Astrocyte (in vitro differentiated cells and primary cell): Measurements from ENCODE around the gene LGR6. TPM values are rescaled to one million over a fixed set of nuclear protein-coding genes. Genes with fewer than 3 reads are reported as not detected.
"Not testable (repeated sequence)": the region's sequence is repeated elsewhere in the genome, so short reads cannot be mapped to it uniquely, and the experiment has no call there.

Experiments used
- DNase-seq: peaks from one replicate; pipeline ENCODE4 v3.0.0-alpha.2; 2010; ENCODE audit warnings: low read depth
- FAIRE-seq: peaks from 2 replicates; lab custom pipeline; 2011; peaks lifted over from hg19 to GRCh38; lab: Jason Lieb, UNC
- H2AFZ ChIP-seq: 2 replicates; pipeline ENCODE4 v1.6.0; 2012; ENCODE audit warnings: low read depth, low read length, inconsistent platforms
- H3K27ac ChIP-seq: 2 replicates; pipeline ENCODE4 v1.5.1; 2011; ENCODE audit warnings: low read depth, low read length, inconsistent platforms
- H3K27me3 ChIP-seq: 2 replicates; pipeline ENCODE4 v1.6.0; 2011; ENCODE audit warnings: low read length, inconsistent platforms; ENCODE audit not compliant: insufficient read depth
- H3K36me3 ChIP-seq: 2 replicates; pipeline ENCODE4 v1.5.1; 2011; ENCODE audit warnings: low read length, inconsistent platforms; ENCODE audit not compliant: insufficient read depth
- H3K4me1 ChIP-seq: 2 replicates; pipeline ENCODE4 v1.5.1; 2011; ENCODE audit warnings: low read length, inconsistent platforms; ENCODE audit not compliant: insufficient read depth
- H3K4me2 ChIP-seq: 2 replicates; pipeline ENCODE4 v1.6.0; 2012; ENCODE audit warnings: low read length, inconsistent platforms
- H3K4me3 ChIP-seq: 2 replicates; pipeline ENCODE4 v1.5.1; 2011; ENCODE audit warnings: low read depth, mild to moderate bottlenecking, low read length, inconsistent platforms; ENCODE audit not compliant: insufficient read depth
- H3K79me2 ChIP-seq: 2 replicates; pipeline ENCODE4 v1.6.0; 2012; ENCODE audit warnings: mild to moderate bottlenecking, low read length, inconsistent platforms; ENCODE audit not compliant: insufficient read depth
- H3K9ac ChIP-seq: 2 replicates; pipeline ENCODE4 v1.6.0; 2012; ENCODE audit warnings: mild to moderate bottlenecking, low read length, inconsistent platforms
- H3K9me3 ChIP-seq: 2 replicates; pipeline ENCODE4 v1.5.1; 2012; ENCODE audit warnings: low read depth, mild to moderate bottlenecking, low read length, inconsistent platforms; ENCODE audit not compliant: insufficient read depth
- H4K20me1 ChIP-seq: 2 replicates; pipeline ENCODE4 v1.6.0; 2012; ENCODE audit warnings: low read length, inconsistent platforms; ENCODE audit not compliant: insufficient read depth
- H3K27ac Mint-ChIP-seq: one replicate; pipeline ENCODE4 v1.8.0; 2021; ENCODE audit warnings: mild to moderate bottlenecking, mixed read lengths; ENCODE audit not compliant: unreplicated experiment
- H3K27me3 Mint-ChIP-seq: one replicate; pipeline ENCODE4 v1.8.0; 2021; ENCODE audit warnings: low read depth, mixed read lengths; ENCODE audit not compliant: unreplicated experiment
- H3K36me3 Mint-ChIP-seq: one replicate; pipeline ENCODE4 v1.8.0; 2021; ENCODE audit warnings: low read depth, mixed read lengths; ENCODE audit not compliant: unreplicated experiment
- H3K4me1 Mint-ChIP-seq: one replicate; pipeline ENCODE4 v1.8.0; 2021; ENCODE audit warnings: low read depth, mixed read lengths; ENCODE audit not compliant: unreplicated experiment
- H3K4me3 Mint-ChIP-seq: one replicate; pipeline ENCODE4 v1.8.0; 2021; ENCODE audit warnings: mild to moderate bottlenecking, moderate library complexity, mixed read lengths; ENCODE audit not compliant: unreplicated experiment
- H3K9me3 Mint-ChIP-seq: one replicate; pipeline ENCODE4 v1.8.0; 2021; ENCODE audit warnings: mild to moderate bottlenecking, mixed read lengths; ENCODE audit not compliant: unreplicated experiment
- CTCF ChIP-seq: IDR thresholded peaks from 2 replicates; pipeline ENCODE4 v1.5.1; 2011; ENCODE audit warnings: low read depth, mild to moderate bottlenecking, inconsistent platforms, low read length, moderate library complexity; ENCODE audit not compliant: insufficient read depth
- EZH2 ChIP-seq: IDR thresholded peaks from 2 replicates; pipeline ENCODE4 v1.6.1; 2012; ENCODE audit warnings: mild to moderate bottlenecking, low read length, inconsistent platforms; ENCODE audit not compliant: insufficient read depth
- total RNA-seq: library from RNA; stranded (reverse); gene quantifications from 2 replicates; pipeline ENCODE4 v1.2.1, GENCODE V29; 2021

LGR6 gene
- total RNA-seq, 1 donor from 2014 or later: 0.27 TPM

- H3K79me2 ChIP-seq: no peaks in the 10 kb centered on the region
- no peak for FAIRE-seq
- no peak overlapping the region for H2AFZ ChIP-seq
- Mint-ChIP-seq H3K36me3 (no peaks in the 10 kb centered on the region), H3K4me3 (no peak overlapping the region), H3K9me3 (no peaks in the 10 kb centered on the region), H3K27ac (peak overlapping the region; percentile 94), H3K4me1 (peaks cover 31% of the 10 kb centered on the region), H3K27me3 (peaks cover 18% of the 10 kb centered on the region)
- H3K4me2 ChIP-seq: no peak overlapping the region
- H3K4me1 ChIP-seq: peaks cover 26% of the 10 kb centered on the region
- DNase-seq: no peak
- H4K20me1 ChIP-seq: no peaks in the 10 kb centered on the region
- no peak for TF ChIP-seq EZH2
- peak; percentile 32 for TF ChIP-seq CTCF
- H3K27ac ChIP-seq: no peak overlapping the region
- no peaks in the 10 kb centered on the region for H3K9me3 ChIP-seq
- peaks cover 5% of the 10 kb centered on the region for H3K27me3 ChIP-seq
- no peak overlapping the region for H3K4me3 ChIP-seq
- no peaks in the 10 kb centered on the region for H3K36me3 ChIP-seq
- no peak overlapping the region for H3K9ac ChIP-seq
Observed at GRCh38 chr1:202237052-202237451, 43.5 kb downstream of the LGR6 start.

- no peaks in the 10 kb centered on the region for H4K20me1 ChIP-seq
- TF ChIP-seq CTCF (no peak), EZH2 (no peak)
- Mint-ChIP-seq H3K4me3 (no peak overlapping the region), H3K4me1 (peaks cover 31% of the 10 kb centered on the region), H3K27me3 (peaks cover 32% of the 10 kb centered on the region), H3K27ac (no peak overlapping the region), H3K9me3 (peaks cover 4% of the 10 kb centered on the region), H3K36me3 (no peaks in the 10 kb centered on the region)
- no peaks in the 10 kb centered on the region for H3K79me2 ChIP-seq
- no peak for DNase-seq
- no peak overlapping the region for H2AFZ ChIP-seq
- H3K27me3 ChIP-seq: peaks cover 15% of the 10 kb centered on the region
- H3K4me2 ChIP-seq: no peak overlapping the region
- no peaks in the 10 kb centered on the region for H3K36me3 ChIP-seq
- H3K4me3 ChIP-seq: no peak overlapping the region
- no peak overlapping the region for H3K27ac ChIP-seq
- H3K9ac ChIP-seq: no peak overlapping the region
- no peaks in the 10 kb centered on the region for H3K9me3 ChIP-seq
- FAIRE-seq: no peak
- H3K4me1 ChIP-seq: peaks cover 26% of the 10 kb centered on the region
Observed at GRCh38 chr1:202238914-202239313, 45.3 kb downstream of the LGR6 start.

- not testable (repeated sequence) for FAIRE-seq, H3K9me3 ChIP-seq, H3K79me2 ChIP-seq
Observed at GRCh38 chr1:202240226-202240625, 46.6 kb downstream of the LGR6 start.

More at GRCh38 chr1:202240226-202240625, 46.6 kb downstream of the LGR6 start:
- DNase-seq, H3K36me3 ChIP-seq, H3K4me3 ChIP-seq, H4K20me1 ChIP-seq, H3K27ac ChIP-seq, H3K36me3 Mint-ChIP-seq, H2AFZ ChIP-seq, H3K27ac Mint-ChIP-seq, H3K4me3 Mint-ChIP-seq, H3K9me3 Mint-ChIP-seq, H3K9ac ChIP-seq, H3K4me2 ChIP-seq: not testable (repeated sequence)
- peaks cover 15% of the 10 kb centered on the region for H3K27me3 ChIP-seq
- H3K4me1 ChIP-seq: peaks cover 20% of the 10 kb centered on the region
- peaks cover 20% of the 10 kb centered on the region for H3K4me1 Mint-ChIP-seq
- H3K27me3 Mint-ChIP-seq: peaks cover 37% of the 10 kb centered on the region
